ENCODE results near the gene NFIB.

The NFIB gene

GRCh38 chr9:14288433-14288832, 25.5 kb downstream of the NFIB start:
- peaks cover 48% of the 10 kb centered on the region for H3K27me3 Mint-ChIP-seq
- no peak overlapping the region for H3K27ac Mint-ChIP-seq (ENCODE audit: low read depth)
- ATAC-seq (replicated peaks; ENCODE audit: extremely low read depth, poor library complexity, severe bottlenecking) (no peak), DNase-seq (ENCODE audit: low spot score in 2 of 2) (no peak)
- H3K9me3 Mint-ChIP-seq, result no peaks in the 10 kb centered on the region
- no peak overlapping the region for H3K4me3 Mint-ChIP-seq
- H3K36me3 Mint-ChIP-seq (ENCODE audit: insufficient read depth), result no peaks in the 10 kb centered on the region
- no peaks in the 10 kb centered on the region for H3K4me1 Mint-ChIP-seq

- H3K36me3 Mint-ChIP-seq (ENCODE audit: insufficient read depth), result no peaks in the 10 kb centered on the region
- H3K9me3 Mint-ChIP-seq, result no peaks in the 10 kb centered on the region
- H3K27ac Mint-ChIP-seq (ENCODE audit: low read depth), result no peak overlapping the region
- H3K4me1 Mint-ChIP-seq, result no peaks in the 10 kb centered on the region
- no peak for ATAC-seq (replicated peaks; ENCODE audit: extremely low read depth, poor library complexity, severe bottlenecking)
- no peak for DNase-seq (ENCODE audit: low spot score in 2 of 2)
- H3K4me3 Mint-ChIP-seq, result no peak overlapping the region
- peaks cover 45% of the 10 kb centered on the region for H3K27me3 Mint-ChIP-seq
Observed at GRCh38 chr9:14286121-14286520, 27.8 kb downstream of the NFIB start.

- Mint-ChIP-seq H3K27me3 (peaks cover 46% of the 10 kb centered on the region), H3K4me3 (no peak overlapping the region), H3K4me1 (no peaks in the 10 kb centered on the region), H3K9me3 (no peaks in the 10 kb centered on the region), H3K36me3 (ENCODE audit: insufficient read depth) (no peaks in the 10 kb centered on the region), H3K27ac (ENCODE audit: low read depth) (no peak overlapping the region)
- no peak for ATAC-seq (replicated peaks; ENCODE audit: extremely low read depth, poor library complexity, severe bottlenecking)
- DNase-seq (ENCODE audit: low spot score in 2 of 2), result no peak
Observed at GRCh38 chr9:14283276-14283675, 30.7 kb downstream of the NFIB start.

- DNase-seq (ENCODE audit: low spot score in 2 of 2) (no peak), ATAC-seq (replicated peaks; ENCODE audit: extremely low read depth, poor library complexity, severe bottlenecking) (no peak)
- no peaks in the 10 kb centered on the region for H3K4me1 Mint-ChIP-seq
- no peaks in the 10 kb centered on the region for H3K36me3 Mint-ChIP-seq (ENCODE audit: insufficient read depth)
- no peak overlapping the region for H3K27ac Mint-ChIP-seq (ENCODE audit: low read depth)
- H3K9me3 Mint-ChIP-seq, result no peaks in the 10 kb centered on the region
- H3K27me3 Mint-ChIP-seq, result peaks cover 45% of the 10 kb centered on the region
- H3K4me3 Mint-ChIP-seq, result no peak overlapping the region
Observed at GRCh38 chr9:14281876-14282275, 32.1 kb downstream of the NFIB start.

GRCh38 chr9:14281136-14281795, 32.7 kb downstream of the NFIB start:
- H3K4me1 Mint-ChIP-seq, result no peaks in the 10 kb centered on the region
- H3K36me3 Mint-ChIP-seq (ENCODE audit: insufficient read depth), result no peaks in the 10 kb centered on the region
- H3K27me3 Mint-ChIP-seq, result peaks cover 38% of the 10 kb centered on the region
- no peak overlapping the region for H3K27ac Mint-ChIP-seq (ENCODE audit: low read depth)
- no peak for ATAC-seq (replicated peaks; ENCODE audit: extremely low read depth, poor library complexity, severe bottlenecking)
- no peak overlapping the region for H3K4me3 Mint-ChIP-seq
- no peaks in the 10 kb centered on the region for H3K9me3 Mint-ChIP-seq
- no peak for DNase-seq (ENCODE audit: low spot score in 2 of 2)

- Mint-ChIP-seq H3K9me3 (no peaks in the 10 kb centered on the region), H3K4me1 (no peaks in the 10 kb centered on the region), H3K4me3 (no peak overlapping the region), H3K27me3 (peaks cover 45% of the 10 kb centered on the region), H3K27ac (ENCODE audit: low read depth) (no peak overlapping the region), H3K36me3 (ENCODE audit: insufficient read depth) (no peaks in the 10 kb centered on the region)
- ATAC-seq (replicated peaks; ENCODE audit: extremely low read depth, poor library complexity, severe bottlenecking), result no peak
- DNase-seq (ENCODE audit: low spot score in 2 of 2), result no peak
Observed at GRCh38 chr9:14279671-14280070, 34.3 kb downstream of the NFIB start.

GRCh38 chr9:14278291-14278721, 35.6 kb downstream of the NFIB start:
- Mint-ChIP-seq H3K27me3 (peaks cover 48% of the 10 kb centered on the region), H3K9me3 (no peaks in the 10 kb centered on the region), H3K4me1 (no peaks in the 10 kb centered on the region), H3K36me3 (ENCODE audit: insufficient read depth) (no peaks in the 10 kb centered on the region), H3K27ac (ENCODE audit: low read depth) (no peak overlapping the region), H3K4me3 (no peak overlapping the region)
- no peak for ATAC-seq (replicated peaks; ENCODE audit: extremely low read depth, poor library complexity, severe bottlenecking)
- no peak for DNase-seq (ENCODE audit: low spot score in 2 of 2)

GRCh38 chr9:14277761-14278160, 36.2 kb downstream of the NFIB start:
- ATAC-seq (replicated peaks; ENCODE audit: extremely low read depth, poor library complexity, severe bottlenecking), result no peak
- H3K4me3 Mint-ChIP-seq, result no peak overlapping the region

GRCh38 chr9:14277244-14277643, 36.7 kb downstream of the NFIB start:
- no peaks in the 10 kb centered on the region for H3K4me1 Mint-ChIP-seq
- ATAC-seq (replicated peaks; ENCODE audit: extremely low read depth, poor library complexity, severe bottlenecking) (no peak), DNase-seq (ENCODE audit: low spot score in 2 of 2) (no peak)
- no peaks in the 10 kb centered on the region for H3K36me3 Mint-ChIP-seq (ENCODE audit: insufficient read depth)
- peaks cover 54% of the 10 kb centered on the region for H3K27me3 Mint-ChIP-seq
- H3K4me3 Mint-ChIP-seq, result no peak overlapping the region
- no peak overlapping the region for H3K27ac Mint-ChIP-seq (ENCODE audit: low read depth)
- no peaks in the 10 kb centered on the region for H3K9me3 Mint-ChIP-seq

More at GRCh38 chr9:14277761-14278160, 36.2 kb downstream of the NFIB start:
- Mint-ChIP-seq H3K36me3 (ENCODE audit: insufficient read depth) (no peaks in the 10 kb centered on the region), H3K27ac (ENCODE audit: low read depth) (no peak overlapping the region), H3K4me1 (no peaks in the 10 kb centered on the region), H3K27me3 (peaks cover 50% of the 10 kb centered on the region), H3K9me3 (no peaks in the 10 kb centered on the region)
- no peak for DNase-seq (ENCODE audit: low spot score in 2 of 2)

- Mint-ChIP-seq H3K4me1 (no peaks in the 10 kb centered on the region), H3K9me3 (no peaks in the 10 kb centered on the region), H3K27ac (ENCODE audit: low read depth) (no peak overlapping the region), H3K36me3 (ENCODE audit: insufficient read depth) (no peaks in the 10 kb centered on the region), H3K27me3 (peaks cover 59% of the 10 kb centered on the region), H3K4me3 (no peak overlapping the region)
- ATAC-seq (replicated peaks; ENCODE audit: extremely low read depth, poor library complexity, severe bottlenecking) (no peak), DNase-seq (ENCODE audit: low spot score in 2 of 2) (no peak)
Observed at GRCh38 chr9:14275331-14275730, 38.6 kb downstream of the NFIB start.

- Mint-ChIP-seq H3K27ac (ENCODE audit: low read depth) (no peak overlapping the region), H3K4me3 (no peak overlapping the region), H3K27me3 (peaks cover 49% of the 10 kb centered on the region), H3K36me3 (ENCODE audit: insufficient read depth) (no peaks in the 10 kb centered on the region), H3K9me3 (no peaks in the 10 kb centered on the region), H3K4me1 (no peaks in the 10 kb centered on the region)
- ATAC-seq (replicated peaks; ENCODE audit: extremely low read depth, poor library complexity, severe bottlenecking) (no peak), DNase-seq (ENCODE audit: low spot score in 2 of 2) (no peak)
Observed at GRCh38 chr9:14273696-14274121, 40.2 kb downstream of the NFIB start.

- no peak overlapping the region for H3K27ac Mint-ChIP-seq (ENCODE audit: low read depth)
- DNase-seq (ENCODE audit: low spot score in 2 of 2), result no peak
- H3K9me3 Mint-ChIP-seq, result no peaks in the 10 kb centered on the region
- no peak overlapping the region for H3K4me3 Mint-ChIP-seq
- H3K36me3 Mint-ChIP-seq (ENCODE audit: insufficient read depth), result no peaks in the 10 kb centered on the region
- H3K4me1 Mint-ChIP-seq, result no peaks in the 10 kb centered on the region
- H3K27me3 Mint-ChIP-seq, result peaks cover 42% of the 10 kb centered on the region
- ATAC-seq (replicated peaks; ENCODE audit: extremely low read depth, poor library complexity, severe bottlenecking), result no peak
Observed at GRCh38 chr9:14272927-14273528, 40.9 kb downstream of the NFIB start.

- Mint-ChIP-seq H3K4me3 (no peak overlapping the region), H3K4me1 (no peaks in the 10 kb centered on the region), H3K36me3 (ENCODE audit: insufficient read depth) (no peaks in the 10 kb centered on the region), H3K9me3 (no peaks in the 10 kb centered on the region), H3K27ac (ENCODE audit: low read depth) (no peak overlapping the region), H3K27me3 (peaks cover 41% of the 10 kb centered on the region)
- ATAC-seq (replicated peaks; ENCODE audit: extremely low read depth, poor library complexity, severe bottlenecking), result no peak
- no peak for DNase-seq (ENCODE audit: low spot score in 2 of 2)
Observed at GRCh38 chr9:14271093-14271673, 42.8 kb downstream of the NFIB start.

All from central memory CD8-positive, alpha-beta T cell (primary cell).